GM18507 (cell line): Measurements from ENCODE around the gene INSYN2B.

ENCODE experiments used
- DNase-seq: peaks from one replicate; pipeline ENCODE4 v3.0.0; 2011; ENCODE audit warnings: low read depth; ENCODE audit not compliant: insufficient read length; ENCODE audit errors: extremely low spot score
- FAIRE-seq: peaks from 2 replicates; lab custom pipeline; 2011; peaks lifted over from hg19 to GRCh38; lab: Jason Lieb, UNC

The INSYN2B gene

DNA sequence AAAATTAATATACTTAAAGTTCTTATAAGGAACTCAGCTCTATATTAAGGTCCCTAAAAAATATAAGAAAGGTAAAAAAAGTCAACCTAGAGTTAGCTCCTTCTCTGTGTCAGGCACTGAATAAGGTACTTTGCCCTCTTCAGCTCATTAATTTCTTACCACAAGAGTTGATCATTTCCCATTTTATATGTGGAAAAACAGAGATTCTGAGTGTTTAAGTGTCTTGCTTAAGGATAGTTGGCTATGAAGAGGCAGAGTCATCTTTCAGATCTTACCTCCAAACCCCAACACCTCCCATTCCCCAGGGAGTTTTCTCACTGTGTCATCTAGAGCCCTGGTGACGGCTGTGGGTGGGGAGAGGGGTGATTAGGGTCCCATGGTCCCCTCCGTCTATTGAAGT is 40.6 kb downstream of the INSYN2B start:
- FAIRE-seq (no peak), DNase-seq (no peak)

DNA sequence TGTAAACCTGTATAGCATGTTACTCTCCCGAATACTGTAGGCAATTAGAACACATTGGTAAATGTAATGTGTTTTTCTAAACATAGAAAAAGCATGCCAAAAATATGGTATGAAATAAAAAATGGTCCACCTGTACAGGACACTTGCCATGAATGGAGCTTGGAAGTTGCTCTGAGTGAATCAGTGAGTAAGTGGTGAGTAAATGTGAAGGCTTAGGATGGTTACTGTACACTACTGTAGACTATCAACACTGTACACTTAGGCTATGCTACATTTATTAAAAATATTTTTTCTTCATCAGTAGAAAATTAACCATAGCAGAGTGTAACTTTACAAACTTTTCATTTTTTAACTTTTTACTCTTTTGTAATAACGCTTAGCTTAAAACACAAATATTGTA is 41.9 kb downstream of the INSYN2B start:
- DNase-seq (no peak), FAIRE-seq (no peak)

DNA sequence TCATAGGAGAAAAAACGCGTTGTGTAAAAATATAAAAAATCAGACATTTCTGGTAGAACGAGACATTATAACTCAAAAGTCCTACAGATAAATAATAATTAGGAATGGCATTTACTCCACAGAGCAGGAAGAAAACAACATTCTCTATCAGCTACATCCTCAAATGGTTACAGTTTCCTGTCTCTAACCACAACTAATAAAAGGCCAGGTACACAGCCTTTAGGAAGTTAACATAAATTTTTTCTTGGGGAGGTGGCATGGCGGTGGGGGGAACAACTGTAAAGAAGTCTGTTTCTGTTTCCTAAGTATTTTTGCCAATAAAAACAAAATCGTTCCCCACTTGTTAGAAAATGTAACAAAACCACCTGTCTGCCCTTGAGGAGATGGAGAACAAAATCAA is 44.5 kb downstream of the INSYN2B start:
- DNase-seq (no peak), FAIRE-seq (no peak)

DNA sequence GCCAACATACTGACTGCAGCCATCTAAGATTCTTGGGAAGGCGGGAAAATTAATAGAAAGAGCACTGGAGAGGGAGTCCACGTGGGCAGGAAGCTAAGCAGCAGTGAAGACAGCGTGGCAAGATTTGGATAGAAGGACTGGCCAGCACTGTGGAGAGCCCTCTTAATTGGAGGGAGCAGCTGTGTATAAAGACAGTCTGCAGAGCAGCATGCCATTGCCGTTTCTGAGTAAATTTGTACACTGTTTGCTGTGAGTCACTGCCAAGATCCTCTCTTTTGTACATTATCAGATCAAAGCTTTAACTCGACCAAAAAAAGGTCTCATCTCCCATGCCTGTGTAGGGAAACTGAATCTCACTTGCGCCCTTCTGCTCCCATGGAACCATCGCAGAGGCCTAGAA is 45.3 kb downstream of the INSYN2B start:
- DNase-seq (no peak), FAIRE-seq (no peak)

DNA sequence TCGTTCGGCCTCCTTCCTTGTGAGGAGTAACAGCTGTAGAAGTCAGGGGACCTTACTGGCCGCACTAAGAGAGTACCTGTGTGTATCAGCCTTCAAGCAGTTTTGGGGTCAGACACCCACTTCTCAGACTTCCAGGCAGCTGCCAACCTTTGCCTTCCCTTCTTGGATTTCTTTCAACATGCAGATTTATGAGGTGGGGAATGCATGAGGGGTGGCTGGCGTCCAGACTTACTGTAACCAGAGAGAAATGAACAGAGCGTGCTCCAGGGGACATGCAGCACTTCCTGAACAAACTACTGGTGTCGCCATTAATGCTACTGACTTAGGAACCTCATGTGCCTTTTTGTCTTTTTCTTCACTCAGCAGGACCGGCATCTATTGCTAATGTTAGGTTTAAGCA is 46.7 kb downstream of the INSYN2B start:
- FAIRE-seq (no peak), DNase-seq (no peak)

DNA sequence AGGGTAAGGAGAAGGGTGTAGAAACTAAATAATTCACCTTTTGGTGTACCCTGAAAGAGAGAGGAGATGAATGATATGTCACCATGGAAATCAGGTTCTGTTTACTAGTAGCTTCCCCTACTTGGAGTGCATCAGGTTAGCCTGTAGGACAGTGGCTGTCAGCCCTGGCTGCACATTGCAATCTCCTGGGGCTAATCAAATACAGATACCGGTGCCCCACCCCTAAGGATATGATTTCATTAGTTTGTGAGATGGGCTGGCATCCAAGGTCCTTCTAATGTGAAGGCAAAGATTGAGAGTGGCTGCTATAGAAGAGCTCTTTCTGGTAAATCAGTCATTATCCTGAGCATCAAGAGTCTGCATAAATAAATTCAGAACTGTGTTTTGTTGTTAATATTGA is 47.2 kb downstream of the INSYN2B start:
- no peak for DNase-seq
- no peak for FAIRE-seq

DNA sequence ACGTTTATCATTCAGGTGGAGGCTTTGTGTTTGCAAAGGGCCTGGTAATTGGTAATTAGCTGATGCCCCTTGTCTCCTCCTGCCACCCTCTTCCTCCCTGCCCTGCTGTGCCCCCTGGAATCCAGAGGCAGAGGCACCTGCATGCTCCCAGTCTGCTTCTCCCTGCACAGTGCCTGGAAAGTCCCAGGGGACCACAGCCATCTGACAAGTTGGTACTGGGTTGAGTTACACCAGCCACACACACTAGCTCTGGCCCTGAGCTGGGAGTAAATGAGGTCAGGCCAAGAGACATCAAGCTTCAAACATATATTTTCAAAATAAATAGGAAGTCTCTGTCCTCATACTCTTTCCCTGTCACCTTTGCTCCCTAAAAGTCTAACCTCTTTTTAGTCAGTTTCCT is 56.3 kb downstream of the INSYN2B start:
- FAIRE-seq (no peak), DNase-seq (no peak)

DNA sequence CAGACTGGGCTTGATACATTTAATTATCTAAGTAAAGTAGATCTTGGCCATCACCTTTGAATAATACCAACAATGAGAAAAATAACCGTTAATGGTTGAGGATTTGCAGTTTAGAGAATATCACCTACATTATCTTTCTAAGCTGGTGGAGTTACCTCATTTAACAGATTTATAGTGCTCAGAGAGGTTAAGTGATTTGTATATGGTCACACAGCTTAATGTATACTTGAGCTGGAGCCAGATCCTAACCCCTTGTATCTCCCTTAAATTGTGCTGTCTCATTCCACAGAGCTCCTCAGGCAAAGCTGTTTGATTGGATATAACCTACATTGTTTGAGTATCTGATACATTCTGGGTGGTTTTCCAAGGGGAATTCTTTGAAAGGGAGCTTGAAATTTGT is 57.8 kb downstream of the INSYN2B start:
- FAIRE-seq (no peak), DNase-seq (no peak)

DNA sequence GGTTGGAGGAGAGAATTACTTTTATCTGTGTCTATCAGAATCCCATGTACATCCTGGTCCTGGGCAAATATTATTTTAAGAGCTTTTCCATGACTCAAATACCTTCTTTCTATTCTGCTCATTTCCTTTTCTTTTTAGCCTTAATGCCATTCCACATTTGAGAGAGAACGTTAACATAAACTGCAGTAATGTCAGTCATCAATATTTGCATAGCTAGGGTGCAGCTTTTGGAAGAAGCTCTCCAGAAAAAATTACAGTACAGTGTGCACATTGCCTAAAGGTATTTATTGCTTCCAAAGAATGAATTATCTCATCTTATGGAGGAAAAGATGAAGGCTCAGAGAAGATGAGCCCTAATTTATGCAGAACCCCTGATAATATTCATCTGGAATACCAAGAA is 58.3 kb downstream of the INSYN2B start:
- FAIRE-seq (no peak), DNase-seq (no peak)

DNA sequence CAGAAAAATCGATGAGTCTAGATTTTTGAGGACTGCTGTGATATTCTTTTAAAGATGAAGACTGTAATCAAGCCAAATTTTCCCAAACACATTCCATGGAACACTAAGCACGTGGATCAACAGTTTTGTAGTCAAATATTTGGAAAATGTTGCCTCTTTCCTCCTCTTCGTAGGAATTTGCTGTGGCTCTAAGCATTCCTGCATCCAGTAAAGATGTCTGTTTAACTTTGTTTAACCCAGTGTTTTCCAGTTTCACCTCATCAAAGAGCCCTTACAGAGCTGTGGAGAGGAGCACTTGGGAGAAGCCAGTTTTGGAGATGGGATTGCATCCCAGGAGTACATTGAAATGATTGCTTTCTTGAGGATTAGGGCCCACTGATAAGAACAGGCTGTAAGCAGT is 58.9 kb downstream of the INSYN2B start:
- DNase-seq (no peak), FAIRE-seq (no peak)

DNA sequence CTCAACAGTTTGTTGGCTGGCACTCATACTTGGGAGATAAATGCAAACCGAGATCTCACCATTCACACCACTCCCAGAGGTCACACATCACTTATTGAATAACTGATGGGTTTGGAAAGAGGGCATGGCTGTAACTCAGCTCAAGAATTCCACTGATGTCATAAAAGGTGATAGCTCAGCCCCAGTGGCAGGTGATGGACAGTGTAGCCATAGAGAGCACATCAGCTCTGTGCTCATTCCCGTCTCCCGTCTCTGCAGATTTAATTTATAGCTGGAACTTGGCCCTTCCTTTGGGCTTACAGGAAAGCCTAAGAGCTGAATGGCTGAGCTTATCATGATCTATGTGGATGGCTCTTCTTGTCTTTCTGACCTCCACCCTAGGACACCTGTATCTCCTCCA is 59.8 kb downstream of the INSYN2B start:
- FAIRE-seq = no peak
- DNase-seq = no peak

DNA sequence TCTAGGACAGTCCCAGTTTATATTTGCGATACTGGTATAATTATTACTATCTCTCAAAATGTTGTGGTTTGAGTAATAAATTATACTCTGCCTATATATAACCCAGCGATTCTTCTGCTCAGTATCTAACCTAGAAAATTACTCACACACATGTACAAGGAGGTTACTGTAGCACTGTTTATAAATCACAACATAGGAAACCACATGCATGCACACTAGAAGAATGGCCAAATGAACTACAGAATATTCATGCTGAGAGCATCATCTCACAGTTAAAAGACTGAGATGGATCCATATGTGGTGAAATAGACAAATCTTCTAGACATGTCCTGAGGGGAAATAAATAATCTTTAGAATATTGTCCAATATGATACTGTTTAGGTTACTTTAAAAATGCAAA is 62.1 kb downstream of the INSYN2B start:
- no peak for DNase-seq
- no peak for FAIRE-seq

DNA sequence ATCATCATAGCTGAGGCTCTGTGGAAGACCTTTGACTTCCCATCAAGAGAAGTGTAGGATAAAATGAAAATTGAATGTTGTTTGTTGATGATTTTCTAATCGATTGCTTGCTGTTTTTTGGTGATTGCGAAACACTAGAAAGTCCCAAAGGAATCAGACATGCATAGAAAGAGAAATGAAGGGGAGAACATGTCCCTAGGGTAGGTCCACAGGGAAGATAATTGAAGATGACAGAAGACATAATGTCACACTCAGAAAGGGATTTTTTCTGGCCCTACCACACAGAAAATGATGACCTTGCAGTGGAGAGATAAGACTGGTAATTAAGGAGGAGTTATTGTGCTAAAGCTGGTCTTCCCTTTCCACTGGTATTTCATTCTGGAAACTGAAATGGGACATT is 62.8 kb downstream of the INSYN2B start:
- DNase-seq = no peak
- FAIRE-seq = no peak

DNA sequence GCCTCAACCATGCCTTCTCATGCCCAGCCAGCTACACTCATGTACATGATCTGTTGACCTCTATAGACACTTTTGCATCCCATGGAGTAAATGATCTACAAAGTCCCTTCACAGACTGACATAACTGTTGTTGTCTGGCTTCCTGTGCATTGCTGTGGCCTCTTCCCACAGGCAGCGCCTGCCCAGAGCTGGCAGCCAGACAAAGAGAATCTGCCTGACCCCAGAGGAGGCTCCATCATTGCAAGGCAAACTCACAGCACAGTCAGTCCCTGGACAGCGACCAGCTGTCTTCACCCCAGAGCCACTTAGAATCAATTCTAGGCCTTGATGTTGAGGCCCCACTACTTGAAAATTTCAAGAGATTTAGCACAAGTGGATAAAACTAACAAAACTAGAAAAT is 65.5 kb downstream of the INSYN2B start:
- FAIRE-seq (peak; percentile 24), DNase-seq (no peak)

DNA sequence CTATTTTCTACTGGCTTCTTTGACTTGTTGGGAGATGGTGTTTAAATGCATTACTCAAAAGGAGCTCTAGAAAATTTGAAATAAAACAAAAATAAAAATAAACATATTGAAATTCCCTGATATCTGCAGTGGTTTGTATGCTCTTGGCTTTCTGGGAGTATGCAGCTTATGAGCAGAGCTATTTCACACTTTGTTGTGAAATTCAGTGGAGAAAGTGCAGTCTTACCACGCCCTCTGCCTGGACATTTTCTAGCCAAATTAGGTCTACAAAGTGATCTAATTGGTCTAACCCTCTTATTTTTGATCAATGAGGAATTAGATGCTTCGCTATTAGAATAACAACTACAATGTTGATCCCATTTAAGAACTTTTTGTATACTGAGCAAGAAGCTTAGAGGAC is 66.8 kb downstream of the INSYN2B start:
- DNase-seq (no peak), FAIRE-seq (no peak)

DNA sequence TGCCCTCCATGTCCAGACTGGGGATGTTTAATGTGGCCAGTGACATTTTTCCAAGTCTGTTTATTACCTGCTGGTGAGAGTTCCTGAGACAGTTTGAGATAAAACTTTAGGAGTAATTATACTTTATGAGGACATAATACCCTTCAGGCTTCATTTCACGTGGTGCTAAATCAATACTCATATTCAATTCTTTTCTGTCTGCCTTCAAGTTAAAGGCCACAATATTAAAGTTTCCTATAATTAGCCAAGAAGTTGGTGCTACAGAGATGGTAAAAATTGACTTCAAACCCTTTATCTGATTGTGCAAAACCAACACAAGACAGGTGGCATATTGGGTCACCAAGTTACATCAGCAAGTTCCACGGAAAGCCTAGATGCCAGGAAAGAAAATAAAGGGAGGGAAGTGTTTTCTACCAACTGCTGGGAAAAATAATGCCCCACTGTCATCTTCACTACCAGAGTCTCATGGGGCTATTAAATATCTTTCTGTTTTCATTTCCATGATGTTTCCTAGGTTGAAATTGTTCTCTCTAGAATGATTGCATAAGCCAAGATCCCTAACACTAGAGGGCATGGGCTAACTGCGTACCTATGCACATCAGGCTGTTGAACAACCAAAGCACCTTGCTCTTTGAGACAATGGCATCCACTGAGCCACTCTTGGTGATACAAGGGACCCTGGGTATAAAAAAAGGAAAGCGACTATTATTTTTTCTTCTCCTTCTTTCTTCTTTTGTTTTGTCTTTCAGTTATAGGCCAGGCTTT is 68.7 kb downstream of the INSYN2B start:
- no peak for FAIRE-seq

DNA sequence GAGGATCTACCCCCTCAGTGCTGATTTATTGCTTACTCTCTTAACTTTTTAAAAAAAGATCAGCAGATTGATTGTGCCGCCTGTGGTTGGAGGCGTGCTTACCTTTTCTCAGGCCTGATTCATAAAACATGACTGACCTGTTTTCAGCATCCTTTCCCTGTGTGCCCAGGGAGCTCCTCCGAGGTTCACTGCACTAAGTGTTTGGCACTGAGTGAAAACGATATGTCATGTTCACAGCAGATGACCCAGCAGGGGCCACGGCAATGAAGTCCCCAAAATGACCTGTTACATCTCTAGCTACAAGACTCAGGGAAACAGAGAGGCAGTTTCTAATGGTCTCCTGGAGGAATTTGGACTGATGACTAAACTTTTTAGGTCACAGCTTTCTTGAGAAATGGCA is 69.9 kb downstream of the INSYN2B start:
- DNase-seq (no peak), FAIRE-seq (no peak)

More for the DNA sequence above, 68.7 kb downstream of the INSYN2B start:
- no peak for DNase-seq

DNA sequence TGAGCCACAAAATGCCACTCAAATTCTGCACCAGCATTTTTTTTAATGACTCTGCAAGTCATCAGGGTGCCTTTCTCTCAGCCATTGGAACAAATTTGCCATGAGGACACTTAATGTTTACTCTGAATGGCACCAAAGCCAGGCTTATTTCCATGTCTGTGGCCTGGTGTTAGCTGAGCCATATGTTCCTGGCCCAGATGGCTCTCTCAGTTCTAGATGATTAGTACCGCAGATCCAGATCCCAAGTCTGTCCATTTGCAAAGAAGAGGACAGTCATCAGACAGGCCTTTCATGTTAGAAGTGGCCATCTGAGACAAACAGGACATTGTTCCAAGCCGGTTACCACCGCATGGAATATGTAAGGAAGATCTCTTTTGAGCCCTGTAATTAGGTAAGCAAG is 70.3 kb downstream of the INSYN2B start:
- FAIRE-seq (no peak), DNase-seq (no peak)

DNA sequence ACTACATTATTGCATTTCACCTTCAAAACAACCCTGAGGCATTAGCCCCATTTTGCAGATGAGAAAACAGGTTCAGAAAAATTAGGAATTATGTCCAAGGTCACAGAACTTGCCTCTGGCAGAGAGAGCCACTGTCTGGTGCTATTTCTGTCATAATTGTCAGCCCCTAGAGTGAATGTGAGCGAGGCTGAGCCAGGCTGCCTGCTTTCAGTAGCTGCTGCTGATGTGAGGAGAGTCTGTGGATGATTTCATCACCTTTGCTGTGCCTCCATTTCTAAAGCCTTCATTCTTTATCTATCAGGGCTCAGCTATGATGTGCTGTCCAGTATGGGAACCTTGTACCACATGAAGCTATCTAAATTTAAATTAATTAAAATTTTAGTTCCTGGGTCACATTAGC is 71.4 kb downstream of the INSYN2B start:
- FAIRE-seq (no peak), DNase-seq (no peak)

DNA sequence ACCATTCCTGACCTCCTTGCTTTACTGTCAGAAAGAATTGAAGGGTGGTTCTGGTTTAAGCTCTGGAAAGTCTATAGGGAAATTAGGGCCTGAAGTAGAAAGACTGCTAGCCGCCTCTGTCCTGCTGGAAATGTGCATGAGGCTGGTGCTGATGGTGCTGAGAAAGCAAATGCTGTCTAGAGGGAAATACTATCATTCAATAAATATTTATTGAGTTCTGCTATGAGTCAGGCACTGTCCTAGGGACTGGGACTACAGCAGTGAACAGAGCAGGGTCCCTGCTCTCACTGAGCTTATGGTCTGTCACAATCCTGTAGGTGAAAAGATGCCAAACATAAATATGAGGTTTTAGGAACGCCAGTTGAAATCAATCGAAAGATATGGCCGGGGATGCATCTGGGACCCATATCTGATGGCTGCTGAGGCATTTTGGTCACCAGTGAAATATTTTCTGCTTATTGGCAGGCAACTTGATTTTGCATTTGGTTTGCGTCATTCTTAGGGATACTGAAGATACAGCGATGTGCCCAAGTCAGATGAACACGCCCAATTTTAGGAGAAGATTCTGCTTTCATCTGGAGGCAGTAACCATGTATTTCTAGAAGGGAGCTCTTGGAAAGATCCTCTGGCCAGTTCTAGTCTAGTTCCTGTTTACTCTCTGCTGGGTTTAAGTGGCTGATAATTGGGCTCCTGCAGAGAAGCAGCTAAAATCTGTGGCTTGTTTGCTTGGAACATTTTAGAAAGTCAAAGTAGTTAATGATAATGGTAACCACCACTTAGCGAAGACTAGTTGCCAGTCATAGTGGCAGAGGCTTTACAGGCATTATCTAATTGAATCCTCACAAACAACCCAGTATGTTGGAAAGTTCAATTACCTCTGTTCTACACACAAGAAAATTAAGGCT is 73.3 kb downstream of the INSYN2B start:
- no peak for DNase-seq
- no peak for FAIRE-seq

DNA sequence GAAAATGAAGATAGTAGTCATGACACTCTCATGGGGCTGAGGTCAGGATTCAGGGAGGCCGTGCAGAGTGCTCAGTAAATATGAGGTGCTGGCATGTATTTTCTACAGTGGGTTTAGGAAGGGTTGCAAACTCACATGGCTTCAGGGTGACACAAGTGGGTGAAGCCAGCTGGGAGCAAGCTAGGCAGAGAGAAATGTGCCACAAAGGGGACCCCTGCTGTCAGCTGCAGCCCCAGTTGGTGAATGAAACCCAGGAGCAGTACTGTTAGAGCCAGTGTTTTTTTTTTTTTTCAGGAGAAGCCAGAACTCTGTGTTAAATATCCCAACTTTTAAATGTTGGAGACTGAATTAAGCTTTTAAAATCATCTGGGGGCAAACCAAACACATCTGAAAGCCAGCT is 75.3 kb downstream of the INSYN2B start:
- FAIRE-seq (no peak), DNase-seq (no peak)
